Parathyroid adenoma (tissue), 2 donors: ENCODE data around the gene PPBP.

ENCODE experiments used
- H2AFZ ChIP-seq: fragments of 300-600 bp; sonication (generic); one replicate; pipeline ENCODE4 v1.7.0; 2017; ENCODE audit warnings: antibody characterized with exemption, mild to moderate bottlenecking
- H3K27ac ChIP-seq: fragments of 300-600 bp; sonication (generic); one replicate; pipeline ENCODE4 v1.7.0; 2017
- H3K27me3 ChIP-seq: fragments of 300-600 bp; sonication (generic); one replicate; pipeline ENCODE4 v1.7.0; 2017; ENCODE audit warnings: low read length; ENCODE audit not compliant: control insufficient read depth, insufficient read depth
- H3K36me3 ChIP-seq: fragments of 300-600 bp; sonication (generic); one replicate; pipeline ENCODE4 v1.7.0; 2017; ENCODE audit warnings: low read length; ENCODE audit not compliant: control insufficient read depth, insufficient read depth
- H3K4me1 ChIP-seq: fragments of 300-600 bp; sonication (generic); one replicate; pipeline ENCODE4 v1.7.0; 2017; ENCODE audit warnings: control low read depth
- H3K4me2 ChIP-seq: fragments of 300-600 bp; sonication (generic); one replicate; pipeline ENCODE4 v1.7.0; 2017; ENCODE audit warnings: low read length
- H3K4me3 ChIP-seq: fragments of 300-600 bp; sonication (generic); one replicate; pipeline ENCODE4 v1.7.0; 2017; ENCODE audit warnings: low read depth, low read length
- H3K79me2 ChIP-seq: fragments of 300-600 bp; sonication (generic); one replicate; pipeline ENCODE4 v1.7.0; 2017; ENCODE audit warnings: control low read depth
- H3K9ac ChIP-seq: fragments of 300-600 bp; sonication (generic); one replicate; pipeline ENCODE4 v1.7.0; 2017; ENCODE audit warnings: mild to moderate bottlenecking
- H3K9me3 ChIP-seq: fragments of 300-600 bp; sonication (generic); one replicate; pipeline ENCODE4 v1.7.0; 2017; ENCODE audit warnings: low read length; ENCODE audit not compliant: control insufficient read depth
- TF ChIP-seq, protein P1 (sequence below): fragments of 300-600 bp; sonication (generic); IDR thresholded peaks from one replicate; pipeline ENCODE4 v1.7.0; 2017; ENCODE audit warnings: antibody characterized with exemption, mild to moderate bottlenecking
- donor health status: primary hyperparathyroidism.

Gene PPBP, protein sequence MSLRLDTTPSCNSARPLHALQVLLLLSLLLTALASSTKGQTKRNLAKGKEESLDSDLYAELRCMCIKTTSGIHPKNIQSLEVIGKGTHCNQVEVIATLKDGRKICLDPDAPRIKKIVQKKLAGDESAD

DNA sequence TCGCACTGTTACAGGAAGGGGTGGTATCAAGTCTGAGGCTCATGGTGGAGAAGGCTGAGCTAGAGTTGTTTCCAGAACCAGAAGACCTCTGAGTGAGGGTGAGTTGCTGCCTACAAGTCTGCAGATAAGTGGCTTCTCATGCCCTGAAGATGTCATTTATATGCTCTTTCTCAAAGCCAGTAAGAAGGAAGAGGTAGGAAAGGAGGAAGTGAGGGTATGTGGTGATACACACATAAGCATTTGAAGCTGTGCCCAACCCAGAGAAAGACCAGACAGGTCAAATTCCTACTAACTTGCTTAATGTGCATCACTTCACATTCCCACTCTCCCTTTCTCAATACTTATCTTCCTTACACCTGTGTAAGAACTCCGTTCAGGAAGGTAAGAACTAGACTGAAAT is at the start of gene PPBP:
Gene PPBP, minus strand, starts transcription at position 130 of the 400 bp plus-strand sequence. Its CDS starts 87 bp downstream, at position 43.
- Histone ChIP-seq H3K79me2 (no peaks in the 10 kb centered on the region), H3K4me1 (no peaks in the 10 kb centered on the region), H3K9ac (no peak within 1 kb of the TSS), H3K4me3 (no peak within 1 kb of the TSS), H3K9me3 (no peaks in the 10 kb centered on the region), H3K4me2 (no peak within 1 kb of the TSS), H3K27ac (no peak within 1 kb of the TSS), H3K27me3 (no peaks in the 10 kb centered on the region), H2AFZ (no peak within 1 kb of the TSS), H3K36me3 (no peaks in the 10 kb centered on the region)
- TF ChIP-seq, protein P1, sequence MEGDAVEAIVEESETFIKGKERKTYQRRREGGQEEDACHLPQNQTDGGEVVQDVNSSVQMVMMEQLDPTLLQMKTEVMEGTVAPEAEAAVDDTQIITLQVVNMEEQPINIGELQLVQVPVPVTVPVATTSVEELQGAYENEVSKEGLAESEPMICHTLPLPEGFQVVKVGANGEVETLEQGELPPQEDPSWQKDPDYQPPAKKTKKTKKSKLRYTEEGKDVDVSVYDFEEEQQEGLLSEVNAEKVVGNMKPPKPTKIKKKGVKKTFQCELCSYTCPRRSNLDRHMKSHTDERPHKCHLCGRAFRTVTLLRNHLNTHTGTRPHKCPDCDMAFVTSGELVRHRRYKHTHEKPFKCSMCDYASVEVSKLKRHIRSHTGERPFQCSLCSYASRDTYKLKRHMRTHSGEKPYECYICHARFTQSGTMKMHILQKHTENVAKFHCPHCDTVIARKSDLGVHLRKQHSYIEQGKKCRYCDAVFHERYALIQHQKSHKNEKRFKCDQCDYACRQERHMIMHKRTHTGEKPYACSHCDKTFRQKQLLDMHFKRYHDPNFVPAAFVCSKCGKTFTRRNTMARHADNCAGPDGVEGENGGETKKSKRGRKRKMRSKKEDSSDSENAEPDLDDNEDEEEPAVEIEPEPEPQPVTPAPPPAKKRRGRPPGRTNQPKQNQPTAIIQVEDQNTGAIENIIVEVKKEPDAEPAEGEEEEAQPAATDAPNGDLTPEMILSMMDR, result no peak

DNA sequence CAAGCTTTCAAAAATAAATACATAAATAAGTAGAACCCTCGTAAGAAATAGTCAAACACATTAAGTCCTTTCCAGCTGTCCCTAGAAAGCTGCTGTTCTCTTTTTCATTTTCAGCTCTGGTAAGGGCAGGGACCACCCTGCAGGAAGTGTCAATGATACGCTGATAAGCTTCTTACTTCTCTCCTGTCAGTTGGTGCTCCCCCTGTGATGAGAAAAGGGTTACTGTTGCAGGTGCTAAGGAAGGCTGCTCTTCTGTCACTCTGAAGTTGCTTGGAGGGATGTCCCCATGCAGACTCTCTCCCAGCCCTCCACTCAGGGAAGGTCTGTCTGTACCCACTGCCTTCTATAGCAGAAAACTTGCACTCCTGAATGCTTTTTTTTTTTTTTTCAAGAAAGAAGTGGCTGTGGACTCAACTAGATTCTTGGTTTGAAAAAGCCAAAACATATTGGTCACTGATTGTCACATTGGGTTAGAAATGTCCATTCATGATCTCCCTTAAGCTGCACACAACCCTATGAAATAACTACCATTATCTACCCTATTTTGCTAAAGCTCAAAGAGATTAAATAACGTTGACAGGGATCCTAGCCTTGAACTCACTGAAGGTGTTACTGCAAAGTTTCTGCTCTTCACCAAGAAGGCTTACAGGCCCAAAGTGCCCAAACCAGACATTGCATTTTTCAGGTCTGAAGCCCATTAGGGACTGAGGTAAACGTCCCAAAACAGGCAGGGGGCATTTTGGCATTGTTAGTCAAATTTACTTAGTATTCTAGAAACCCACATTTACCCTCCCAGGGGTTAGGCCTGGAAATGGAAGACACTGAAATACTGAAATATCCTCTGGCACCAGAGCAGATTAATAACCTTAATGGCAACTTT is 49.3 kb upstream of the PPBP start:
- no peaks in the 10 kb centered on the region for H3K79me2 ChIP-seq
- no peak overlapping the region for H2AFZ ChIP-seq
- H3K4me3 ChIP-seq, result no peak overlapping the region
- H3K4me1 ChIP-seq, result no peaks in the 10 kb centered on the region
- no peak overlapping the region for H3K4me2 ChIP-seq
- H3K9ac ChIP-seq, result no peak overlapping the region
- H3K36me3 ChIP-seq, result no peaks in the 10 kb centered on the region
- H3K27ac ChIP-seq, result no peak overlapping the region
- TF ChIP-seq, protein P1, result no peak
- H3K27me3 ChIP-seq, result no peaks in the 10 kb centered on the region
- H3K9me3 ChIP-seq, result no peaks in the 10 kb centered on the region

DNA sequence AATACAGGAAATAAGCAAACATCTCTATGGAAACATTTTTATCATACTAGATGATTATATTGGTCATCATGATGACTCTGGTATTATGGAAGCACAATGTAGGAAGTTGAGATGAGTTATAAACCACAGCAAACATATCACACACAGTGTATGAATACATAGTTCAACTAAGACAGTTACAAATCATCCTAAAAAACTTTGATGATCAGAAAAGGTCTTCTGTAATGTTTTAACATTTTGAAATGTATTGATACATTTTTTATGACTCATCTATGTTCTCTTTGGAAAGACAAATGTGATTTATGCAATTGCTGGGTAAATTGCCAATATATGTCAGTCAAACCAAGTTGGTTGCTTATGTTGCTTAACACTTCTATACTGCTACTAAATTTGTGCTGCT is 45.7 kb upstream of the PPBP start:
- Histone ChIP-seq H3K9ac (no peak overlapping the region), H3K27ac (no peak overlapping the region), H3K9me3 (peaks cover 2% of the 10 kb centered on the region), H3K4me3 (no peak overlapping the region), H3K4me1 (no peaks in the 10 kb centered on the region), H2AFZ (no peak overlapping the region), H3K4me2 (no peak overlapping the region), H3K36me3 (no peaks in the 10 kb centered on the region), H3K79me2 (no peaks in the 10 kb centered on the region), H3K27me3 (no peaks in the 10 kb centered on the region)
- TF ChIP-seq, protein P1, result no peak

DNA sequence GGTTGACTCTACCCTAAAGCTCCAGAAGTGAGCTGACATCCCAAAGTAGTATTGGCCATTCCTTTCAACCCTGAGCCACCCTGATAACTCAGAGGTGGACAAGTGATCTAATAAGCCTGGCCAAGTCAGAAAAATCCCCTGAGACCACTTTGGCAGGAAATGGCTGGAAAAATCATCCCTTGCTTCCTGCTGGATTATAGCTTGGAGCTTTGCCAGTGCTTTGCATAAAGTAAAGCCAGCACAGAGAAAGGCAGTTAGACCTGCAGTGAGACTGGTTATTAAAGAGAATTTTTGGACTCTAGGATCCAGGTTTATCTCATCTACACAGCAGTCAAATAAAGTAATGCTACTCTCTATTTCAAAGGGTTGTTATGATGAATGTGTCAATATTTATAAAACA is 44.1 kb upstream of the PPBP start:
- no peaks in the 10 kb centered on the region for H3K27me3 ChIP-seq

More for the DNA sequence above, 44.1 kb upstream of the PPBP start:
- Histone ChIP-seq H3K79me2 (no peaks in the 10 kb centered on the region), H3K4me2 (no peak overlapping the region), H3K27ac (no peak overlapping the region), H3K4me3 (no peak overlapping the region), H3K9me3 (peaks cover 5% of the 10 kb centered on the region), H3K9ac (no peak overlapping the region), H3K4me1 (no peaks in the 10 kb centered on the region), H3K36me3 (no peaks in the 10 kb centered on the region), H2AFZ (no peak overlapping the region)
- TF ChIP-seq, protein P1, result no peak
